ENCODE results near the gene DSTYK.
"Not testable (repeated sequence)": the region's sequence is repeated elsewhere in the genome, so short reads cannot be mapped to it uniquely, and the experiment has no call there.

DSTYK gene

GRCh38 chr1:205179842-205180241 lies 31.7 kb downstream of the DSTYK start:
- no peak for DNase-seq (ENCODE audit: low read depth in 2 of 2)

- no peak for DNase-seq (ENCODE audit: low read depth in 2 of 2)
Measured at GRCh38 chr1:205172729-205173366, 38.7 kb downstream of the DSTYK start.

DNA sequence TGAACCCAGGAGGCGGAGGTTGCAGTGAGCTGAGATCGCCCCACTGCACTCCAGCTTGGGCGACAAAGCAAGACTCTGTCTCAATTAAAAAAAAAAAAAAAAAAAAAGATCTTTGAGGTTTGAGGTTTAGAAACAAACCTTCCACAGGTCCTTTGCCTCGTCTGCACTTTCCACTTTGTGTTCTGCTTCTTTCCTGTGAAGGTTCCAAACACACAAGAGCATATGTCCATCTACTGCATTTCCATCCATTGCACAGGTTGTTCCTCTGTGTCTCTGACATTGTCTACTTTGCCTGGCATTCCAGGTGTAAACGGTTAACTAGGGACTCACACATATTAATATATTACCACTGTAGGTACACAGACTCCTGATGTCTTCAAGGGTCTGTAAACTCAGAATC lies 40.1 kb downstream of the DSTYK start:
- DNase-seq (ENCODE audit: low read depth in 2 of 2), result no peak

GRCh38 chr1:205170532-205171269 lies 40.8 kb downstream of the DSTYK start:
- DNase-seq (ENCODE audit: low read depth in 2 of 2), result no peak

- no peak for DNase-seq (ENCODE audit: low read depth in 2 of 2)
Measured at GRCh38 chr1:205169248-205169647, 42.3 kb downstream of the DSTYK start.

GRCh38 chr1:205168291-205168690 lies 43.2 kb downstream of the DSTYK start:
- DNase-seq (ENCODE audit: low read depth in 2 of 2), result no peak

- no peak for DNase-seq (ENCODE audit: low read depth in 2 of 2)
Measured at GRCh38 chr1:205162301-205162700, 49.2 kb downstream of the DSTYK start.

GRCh38 chr1:205161076-205161475 lies 50.4 kb downstream of the DSTYK start:
- DNase-seq (ENCODE audit: low read depth in 2 of 2), result no peak

DNA sequence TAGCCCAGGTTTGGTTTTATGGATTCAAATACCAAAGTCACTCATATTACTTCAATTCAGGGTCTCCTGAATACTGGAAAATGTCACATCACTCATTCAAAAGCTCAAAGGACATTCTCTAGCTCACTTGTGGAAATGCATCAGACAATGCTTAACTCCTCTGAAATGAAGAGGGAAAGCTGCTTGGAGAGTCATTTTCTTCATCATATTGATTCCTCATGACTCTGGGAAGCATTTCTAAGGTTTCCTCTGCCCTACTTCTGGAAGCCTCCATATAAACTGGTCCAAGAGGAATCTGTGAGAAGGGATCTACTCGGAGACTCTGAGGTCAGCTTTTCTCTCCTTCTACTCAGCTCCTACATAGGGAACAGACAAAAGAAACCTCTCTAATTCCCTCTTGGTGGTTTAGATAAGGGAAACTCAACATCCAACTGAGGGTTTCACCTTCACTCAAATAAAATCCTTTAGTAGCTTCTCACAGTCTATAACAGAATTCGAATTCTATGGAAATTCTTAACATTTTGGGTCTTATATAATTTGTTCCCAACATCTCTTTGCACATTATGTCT lies 53.4 kb downstream of the DSTYK start:
- DNase-seq (ENCODE audit: low read depth in 2 of 2), result no peak

- not testable (repeated sequence) for DNase-seq (ENCODE audit: low read depth in 2 of 2)
Measured at GRCh38 chr1:205155665-205156377, 55.7 kb downstream of the DSTYK start.

DNA sequence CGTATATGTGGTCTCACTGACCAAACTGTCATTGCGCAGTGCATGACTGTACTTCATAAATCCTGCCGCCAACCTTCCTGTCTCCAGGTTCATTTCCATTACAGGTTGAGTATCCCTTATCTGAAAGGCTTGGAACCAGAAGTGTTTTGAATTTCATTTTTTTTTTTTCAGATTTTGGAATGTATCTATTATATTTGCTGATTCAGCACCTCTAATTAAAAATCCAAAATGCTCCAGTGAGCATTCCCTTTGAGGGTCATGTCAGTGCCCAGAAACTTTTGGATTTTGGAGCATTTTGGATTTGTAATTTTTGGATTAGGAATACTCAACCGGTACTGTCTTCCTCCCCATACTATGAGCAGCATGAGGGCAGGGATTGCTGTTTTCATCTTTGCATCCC lies 59.0 kb downstream of the DSTYK start:
- no peak for DNase-seq (ENCODE audit: low read depth in 2 of 2)

- no peak for DNase-seq (ENCODE audit: low read depth in 2 of 2)
Measured at GRCh38 chr1:205150651-205151428, 60.7 kb downstream of the DSTYK start.

DNA sequence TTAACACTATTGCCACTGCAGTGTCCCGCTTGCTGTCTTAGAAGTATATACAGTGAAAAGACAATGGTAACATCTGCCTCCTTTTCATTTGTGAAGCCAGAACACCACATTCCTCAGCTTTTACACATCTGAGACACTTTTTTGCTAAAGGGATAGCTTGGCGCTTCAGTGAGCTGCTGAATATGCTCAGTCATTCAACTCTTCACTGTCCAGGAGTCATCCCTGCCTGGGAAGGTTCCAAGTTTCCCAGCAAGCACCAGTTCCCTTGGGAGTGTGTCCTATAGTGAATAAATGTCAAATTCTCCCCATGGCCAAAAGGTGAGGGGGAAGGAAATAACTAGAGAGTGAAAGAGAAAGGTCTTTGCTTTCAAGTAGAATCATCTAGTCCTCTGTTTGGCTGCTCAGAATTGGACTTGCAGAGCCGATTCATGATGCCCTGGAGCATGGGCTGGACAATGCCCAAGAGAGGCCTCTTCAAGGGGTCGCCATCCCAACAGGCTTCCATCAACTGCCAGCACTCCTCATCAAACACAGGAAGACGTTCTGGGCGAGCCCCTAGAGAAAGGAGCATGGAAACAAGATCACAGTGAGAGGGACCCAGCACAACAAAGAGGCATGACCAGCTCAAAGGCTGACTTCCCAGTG lies 64.2 kb downstream of the DSTYK start:
- DNase-seq (ENCODE audit: low read depth in 2 of 2), result no peak

DNA sequence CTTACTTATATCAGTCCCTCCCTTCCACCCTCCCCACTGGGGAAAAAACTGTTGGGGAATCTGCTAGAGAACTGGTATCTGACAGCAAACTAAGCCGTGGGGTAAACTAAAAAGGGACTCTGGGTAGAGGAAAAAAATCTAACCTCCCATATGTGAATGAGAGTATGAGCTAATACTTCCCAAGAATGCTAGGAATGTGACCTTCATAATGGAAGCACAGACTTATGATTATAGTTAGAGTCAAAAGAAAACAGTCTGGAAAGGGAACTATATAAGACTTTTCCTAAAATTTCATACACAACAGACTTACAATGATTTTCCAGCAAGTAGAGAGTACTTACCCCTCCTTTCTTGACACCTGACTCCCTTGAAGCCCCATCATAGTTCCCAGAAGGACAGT lies 66.8 kb downstream of the DSTYK start:
- no peak for DNase-seq (ENCODE audit: low read depth in 2 of 2)

GRCh38 chr1:205144046-205144720 lies 67.3 kb downstream of the DSTYK start:
- DNase-seq (ENCODE audit: low read depth in 2 of 2), result no peak

GRCh38 chr1:205142102-205142469 lies 69.4 kb downstream of the DSTYK start:
- DNase-seq (ENCODE audit: low read depth in 2 of 2), result no peak

- DNase-seq (ENCODE audit: low read depth in 2 of 2), result peak; percentile 66 to 68
Measured at GRCh38 chr1:205141236-205142101, 70.0 kb downstream of the DSTYK start.

DNA sequence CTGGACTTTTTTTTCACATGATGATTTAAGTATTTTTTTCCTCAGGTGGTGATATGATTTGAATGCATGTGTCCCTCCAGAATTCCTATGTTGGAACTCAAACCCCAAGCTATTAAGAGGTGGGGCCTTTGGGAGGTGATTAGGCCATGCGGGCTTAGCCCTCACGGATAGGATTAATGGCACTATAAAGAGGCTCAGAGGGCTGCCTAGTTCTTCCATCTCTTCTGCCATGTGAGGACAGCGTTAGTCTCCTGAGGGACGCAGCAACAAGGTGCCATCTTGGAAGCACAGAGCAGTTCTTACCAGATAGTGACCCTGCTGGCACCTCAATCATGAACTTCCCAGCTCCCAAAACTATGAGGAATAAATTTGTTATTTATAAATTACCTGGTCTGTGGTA lies 71.4 kb downstream of the DSTYK start:
- no peak for DNase-seq (ENCODE audit: low read depth in 2 of 2)

GRCh38 chr1:205137901-205138300 lies 73.6 kb downstream of the DSTYK start:
- no peak for DNase-seq (ENCODE audit: low read depth in 2 of 2)

DNA sequence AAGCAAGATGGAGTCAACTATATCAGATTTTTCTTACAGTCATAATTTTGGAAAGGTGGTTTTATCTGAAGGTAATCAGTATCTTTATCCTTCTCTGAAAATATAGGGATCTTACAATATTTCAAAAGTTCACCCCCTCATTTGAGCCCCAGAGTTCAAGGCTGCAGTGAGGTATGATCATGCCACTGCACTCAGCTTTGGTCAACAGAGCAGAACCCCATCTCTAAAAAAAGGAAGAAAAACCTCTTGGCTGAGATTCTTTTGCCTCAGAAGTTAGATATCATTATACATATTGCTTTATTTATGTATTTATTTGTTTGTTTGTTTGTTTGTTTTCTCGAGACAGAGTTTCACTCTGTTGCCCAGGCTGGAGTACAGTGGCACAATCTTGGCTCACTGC lies 78.2 kb downstream of the DSTYK start:
- DNase-seq (ENCODE audit: low read depth in 2 of 2), result no peak
